HG02970 (cell line): ENCODE data around the gene MPRIP.

Experiments
- ATAC-seq: cut with Tn5 transposase; IDR thresholded peaks from one replicate; pipeline ENCODE4 v1.9.1; 2021; ENCODE audit warnings: mild to moderate bottlenecking, moderate library complexity, moderate number of reproducible peaks; ENCODE audit not compliant: unreplicated experiment, low FRiP score

The MPRIP gene

DNA sequence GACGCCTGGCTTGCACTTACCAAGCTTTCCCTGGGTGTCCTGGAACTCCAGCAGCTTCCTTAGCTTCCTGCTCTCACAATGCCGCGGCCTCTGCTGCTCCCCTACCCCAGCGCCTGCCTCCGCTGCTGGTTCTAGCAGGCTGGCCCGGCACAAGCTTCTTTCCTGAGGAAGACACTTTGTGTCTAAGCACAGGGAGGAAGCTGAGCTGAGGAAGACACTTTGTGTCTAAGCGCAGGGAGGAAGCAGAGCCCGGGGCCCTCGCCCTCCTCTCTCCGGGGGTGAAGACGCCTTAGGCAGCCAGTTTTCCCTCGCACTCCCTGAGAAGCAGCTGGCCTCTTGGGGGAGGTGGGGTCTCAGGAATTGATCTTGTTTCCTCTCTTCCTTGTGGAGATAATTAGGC is 99.0 kb downstream of the MPRIP start:
- no peak for ATAC-seq

DNA sequence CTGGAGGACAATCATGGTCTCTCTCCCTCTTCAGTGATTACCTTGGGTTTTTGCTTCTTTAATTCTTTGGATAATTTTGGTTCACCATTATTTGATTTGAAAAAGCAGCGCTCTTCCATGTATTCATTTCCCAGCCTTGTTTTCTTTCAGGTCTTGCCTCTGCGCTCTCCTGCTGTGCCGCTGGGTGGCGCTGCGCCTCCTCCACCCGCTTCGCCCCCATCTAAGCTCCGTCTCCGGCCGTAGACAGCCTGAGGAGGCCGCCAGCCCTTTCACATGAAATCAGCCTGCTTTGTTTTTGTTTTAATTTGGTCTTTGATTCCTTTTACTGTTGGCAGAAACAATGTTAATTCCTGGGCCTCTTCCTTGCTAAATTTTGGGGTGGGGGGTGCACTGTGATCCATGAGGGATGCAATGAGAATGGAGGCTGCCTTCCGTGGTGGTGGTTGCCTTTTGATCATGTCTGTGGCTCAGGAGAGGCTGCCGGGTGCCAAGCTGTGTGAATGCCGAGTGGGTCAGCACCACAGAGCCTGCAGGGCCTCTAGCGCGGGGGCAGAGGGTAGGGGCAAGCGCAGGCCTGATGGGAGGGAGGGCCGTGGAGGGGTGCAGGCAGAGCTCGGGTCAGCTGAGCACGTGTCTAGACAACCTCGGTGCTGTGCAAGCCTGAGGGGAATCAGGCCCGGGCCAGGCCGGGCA is 99.7 kb downstream of the MPRIP start:
- ATAC-seq: no peak

DNA sequence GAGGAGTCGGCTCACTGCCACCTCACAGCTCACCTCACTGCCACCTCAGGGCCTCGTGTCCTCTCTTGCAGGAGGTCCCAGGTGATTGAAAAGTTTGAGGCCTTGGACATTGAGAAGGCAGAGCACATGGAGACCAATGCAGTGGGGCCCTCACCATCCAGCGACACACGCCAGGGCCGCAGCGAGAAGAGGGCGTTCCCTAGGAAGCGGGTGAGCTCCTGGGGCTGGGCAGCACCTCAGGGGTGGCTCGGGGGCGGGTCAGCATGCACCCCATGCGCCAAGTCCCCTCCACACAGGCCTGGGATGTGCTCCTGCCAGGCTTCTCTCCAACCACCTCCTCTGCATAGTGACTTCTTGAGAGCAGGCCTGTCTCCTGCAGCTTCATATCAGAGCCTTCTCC is 100.3 kb downstream of the MPRIP start:
- ATAC-seq: no peak

DNA sequence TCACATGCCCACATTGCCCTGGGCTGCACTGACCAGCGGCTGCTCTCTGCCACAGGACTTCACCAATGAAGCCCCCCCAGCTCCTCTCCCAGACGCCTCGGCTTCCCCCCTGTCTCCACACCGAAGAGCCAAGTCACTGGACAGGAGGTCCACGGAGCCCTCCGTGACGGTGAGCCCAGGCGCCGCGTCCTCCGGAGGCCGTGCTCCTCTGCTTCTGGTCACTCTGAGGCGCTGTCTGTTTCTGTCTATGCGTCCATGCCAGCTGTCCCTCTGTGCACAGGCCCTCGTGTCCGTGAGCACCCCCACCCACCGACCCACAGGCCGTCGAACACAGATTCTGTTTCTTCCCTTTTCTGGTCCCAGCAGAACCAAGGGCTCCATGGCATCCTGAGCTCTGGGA is 101.2 kb downstream of the MPRIP start:
- no peak for ATAC-seq

DNA sequence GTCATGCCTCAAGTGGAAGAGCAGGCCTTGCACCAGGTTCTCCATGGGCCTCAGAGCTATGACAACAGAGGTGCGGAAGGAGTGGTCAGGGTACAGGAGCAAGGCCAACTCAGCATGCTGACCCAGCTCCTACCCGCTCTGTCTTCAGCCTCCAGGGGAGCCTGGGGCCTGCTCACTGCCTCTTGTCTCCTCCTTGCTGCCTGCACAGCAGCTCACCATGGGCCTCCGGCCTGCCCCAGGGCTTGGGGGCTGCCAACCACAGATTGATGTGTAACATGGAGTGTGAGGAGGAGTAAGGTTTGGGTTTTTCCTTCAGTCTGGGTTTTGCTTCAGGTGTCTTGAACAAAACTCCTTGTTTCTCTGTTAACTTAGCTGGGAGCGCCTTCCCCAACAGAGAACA is 101.8 kb downstream of the MPRIP start:
- no peak for ATAC-seq

DNA sequence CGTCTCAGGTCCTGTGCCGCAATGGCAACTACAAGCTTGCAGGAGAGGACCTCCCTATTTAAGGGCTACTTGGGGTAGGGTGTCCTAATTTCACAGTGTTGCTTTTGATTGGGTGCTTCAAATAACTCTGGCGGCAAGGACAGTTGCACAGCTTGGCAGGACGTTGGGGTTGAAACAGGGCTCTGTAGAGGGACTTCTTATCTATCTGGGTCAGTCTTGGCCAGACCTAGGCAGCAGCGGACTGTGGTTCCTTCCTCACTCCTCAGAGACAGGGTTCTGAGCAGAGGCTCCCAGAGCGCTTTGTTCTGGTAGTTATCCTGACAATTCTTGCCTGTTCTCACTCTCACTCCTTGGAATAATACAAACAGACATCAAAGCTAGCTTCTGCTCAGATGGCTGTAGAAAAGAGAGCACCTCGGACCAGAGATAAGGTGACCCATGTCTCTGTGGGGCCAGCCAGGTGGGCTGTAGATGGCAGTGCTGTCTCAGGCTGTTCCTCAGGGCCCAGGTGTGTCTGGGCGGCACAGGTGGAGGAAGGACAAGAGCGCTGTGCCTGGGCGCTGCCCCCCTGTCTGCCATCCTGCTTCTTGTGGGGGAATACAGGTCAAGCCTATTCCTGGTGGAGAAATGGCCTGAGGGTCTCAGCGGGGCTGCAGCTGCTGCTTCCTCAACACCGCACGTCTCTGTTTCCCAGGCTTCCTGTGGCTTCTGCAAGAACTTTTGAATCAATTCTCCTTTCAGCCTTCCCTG is 102.8 kb downstream of the MPRIP start:
- ATAC-seq: no peak

DNA sequence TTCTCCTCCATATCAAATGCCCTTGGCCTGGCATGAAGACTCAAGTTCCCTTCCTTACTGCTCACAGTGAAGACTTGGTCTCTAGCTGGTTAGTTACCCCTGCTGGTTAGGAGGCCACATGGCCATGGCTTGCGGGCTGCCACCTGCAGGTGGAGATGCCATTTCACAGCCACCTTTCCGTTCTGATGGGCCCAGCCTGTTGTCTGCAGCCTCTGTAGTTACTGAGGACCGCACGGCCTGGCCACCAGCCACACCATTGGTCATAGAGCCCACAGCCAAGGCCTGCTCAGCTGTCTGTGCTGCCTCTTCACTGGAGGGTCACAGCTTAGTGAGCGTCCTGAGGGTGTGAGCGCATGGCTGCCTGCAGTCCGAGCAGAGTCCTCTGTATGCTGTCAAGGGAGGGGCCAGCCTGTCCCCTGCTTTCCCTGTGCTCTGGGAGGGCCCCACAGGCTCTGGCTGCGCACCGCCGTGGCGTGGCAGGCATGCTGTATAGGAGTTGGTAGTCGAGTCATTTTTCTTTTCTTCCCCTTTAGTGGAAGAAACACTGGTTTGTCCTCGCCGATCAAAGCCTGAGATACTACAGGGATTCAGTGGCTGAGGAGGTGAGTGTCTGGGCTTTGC is 104.6 kb downstream of the MPRIP start:
- no peak for ATAC-seq

DNA sequence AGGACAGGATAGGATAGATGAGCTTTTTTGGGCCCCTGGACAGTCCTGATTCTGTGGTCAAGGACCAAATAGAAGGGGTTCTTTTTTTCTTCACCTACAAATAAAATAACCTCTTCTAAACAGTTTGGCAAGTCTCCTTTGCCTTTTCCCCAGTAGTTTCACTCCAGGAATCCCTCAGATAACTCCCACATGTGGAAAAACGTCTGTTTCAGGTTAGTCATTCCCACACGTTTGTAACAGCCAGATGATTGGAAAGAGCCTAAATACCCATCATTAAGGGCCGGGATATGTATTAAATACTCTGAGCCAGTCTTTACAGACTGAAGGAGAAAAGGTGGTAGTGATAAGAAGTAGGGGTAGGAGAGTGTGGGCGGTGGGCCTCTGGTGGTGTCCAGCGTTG is 105.6 kb downstream of the MPRIP start:
- no peak for ATAC-seq

DNA sequence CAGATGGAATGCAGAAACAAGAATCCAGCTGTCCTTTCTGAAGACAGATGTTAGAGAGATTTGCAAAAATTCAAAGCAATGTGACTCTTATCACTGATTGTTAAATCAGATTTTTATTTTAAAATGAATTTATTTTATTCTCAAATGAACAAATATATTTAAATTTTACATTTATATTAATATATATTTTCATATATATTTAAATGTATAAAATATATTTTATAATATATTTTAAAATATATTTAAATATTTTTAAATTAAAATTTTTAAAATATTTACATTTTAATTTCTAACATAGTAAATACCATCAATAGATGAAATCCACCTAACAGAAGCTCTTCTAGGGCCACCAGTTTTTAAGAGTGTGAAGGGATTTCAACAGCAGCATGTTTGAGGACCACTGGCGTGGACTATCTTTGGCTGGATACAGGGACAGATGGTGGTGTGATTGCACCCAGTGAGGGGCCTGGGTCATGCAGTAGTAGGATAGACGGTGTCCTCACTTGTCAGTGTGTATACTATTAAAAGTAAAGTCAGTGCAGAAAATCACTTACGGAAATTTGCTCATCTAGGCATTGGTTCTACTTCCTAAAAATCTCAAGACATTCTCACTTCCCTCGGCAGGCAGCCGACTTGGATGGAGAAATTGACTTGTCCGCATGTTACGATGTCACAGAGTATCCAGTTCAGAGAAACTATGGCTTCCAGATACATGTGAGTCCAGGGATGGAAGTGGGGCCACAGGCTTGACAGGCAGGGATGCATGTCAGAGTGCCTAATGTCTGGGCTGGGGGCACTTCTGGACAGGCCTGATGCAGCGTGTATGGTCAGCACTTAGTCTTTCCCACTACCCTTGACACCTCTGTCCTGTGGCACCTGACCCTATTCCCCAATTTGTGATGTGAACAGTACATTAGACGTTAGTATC is 107.5 kb downstream of the MPRIP start:
- no peak for ATAC-seq

DNA sequence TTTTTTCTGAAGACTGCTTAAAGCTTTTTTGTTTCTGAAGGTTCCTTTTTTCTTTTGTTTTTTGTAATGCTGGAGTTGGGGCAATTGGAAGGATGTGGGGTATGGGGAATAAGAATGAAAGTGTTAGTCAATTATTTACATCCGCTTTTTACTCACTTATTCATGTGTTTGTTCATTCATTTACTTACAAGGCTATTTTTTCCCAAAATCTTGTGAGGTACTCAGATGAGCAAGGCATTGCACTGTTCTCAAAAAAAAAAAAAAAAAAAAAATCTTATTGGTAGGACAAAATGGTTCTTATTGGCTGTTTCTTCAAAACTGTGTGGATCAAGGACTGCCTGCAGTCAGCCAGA is 108.2 kb downstream of the MPRIP start:
- ATAC-seq: no peak

DNA sequence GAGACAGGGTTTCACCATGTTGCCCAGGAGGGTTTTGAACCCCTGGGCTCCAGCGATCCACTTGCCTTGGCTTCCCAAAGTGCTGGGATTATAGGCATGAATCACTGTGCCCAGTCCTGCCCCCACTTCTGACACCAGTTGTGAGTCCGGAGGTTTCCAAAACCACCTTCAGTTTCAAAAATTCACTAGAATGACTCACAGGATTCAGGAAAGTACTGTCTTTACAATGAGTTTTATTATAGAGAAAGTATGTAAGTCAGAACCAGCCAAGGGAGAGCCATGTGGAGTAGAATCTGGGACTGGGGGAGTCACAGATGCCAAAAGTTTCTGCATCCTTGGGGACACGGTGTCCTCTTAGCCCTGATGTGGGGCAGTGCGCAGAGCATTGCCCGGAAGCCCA is 108.8 kb downstream of the MPRIP start:
- ATAC-seq: no peak

DNA sequence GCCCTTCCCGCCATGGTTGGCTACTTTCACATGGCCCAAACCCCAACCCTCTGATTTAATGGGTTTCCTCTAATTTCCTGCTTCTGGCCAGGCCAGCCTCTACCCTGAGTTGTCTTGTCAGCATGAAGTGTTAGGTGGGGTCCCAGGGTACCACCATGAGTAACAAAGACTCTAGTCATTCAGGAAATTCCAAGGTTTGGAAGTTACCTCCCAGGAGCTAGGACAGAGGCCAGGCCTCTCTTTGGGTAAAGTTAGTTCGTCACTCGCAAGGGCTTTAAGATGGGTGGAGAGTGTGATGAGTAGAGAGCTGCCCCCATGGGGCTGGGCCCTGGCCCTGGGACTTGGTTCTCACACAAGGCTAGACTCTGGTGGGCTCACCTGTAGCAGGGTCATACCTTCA is 109.3 kb downstream of the MPRIP start:
- ATAC-seq: no peak

DNA sequence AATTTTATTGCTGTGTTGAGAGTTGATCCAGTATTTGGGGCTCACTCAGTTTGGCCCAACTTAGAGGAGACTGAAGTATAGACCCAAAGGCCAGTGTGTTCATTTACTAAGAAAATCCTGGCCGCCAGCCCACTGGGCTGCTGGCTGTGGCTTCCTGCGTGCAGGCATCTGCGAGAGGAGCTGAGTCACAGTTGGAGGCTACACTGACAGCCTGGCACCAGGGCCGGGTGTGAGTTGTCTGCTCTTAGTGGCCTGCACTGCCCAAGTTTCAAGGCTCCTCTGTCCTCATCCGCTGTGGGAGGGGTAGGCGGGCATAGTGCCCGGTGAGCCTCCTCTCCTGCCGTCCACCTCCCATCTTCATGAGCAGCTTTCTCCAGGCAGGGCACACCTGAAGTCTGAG is 109.7 kb downstream of the MPRIP start:
- ATAC-seq: no peak

DNA sequence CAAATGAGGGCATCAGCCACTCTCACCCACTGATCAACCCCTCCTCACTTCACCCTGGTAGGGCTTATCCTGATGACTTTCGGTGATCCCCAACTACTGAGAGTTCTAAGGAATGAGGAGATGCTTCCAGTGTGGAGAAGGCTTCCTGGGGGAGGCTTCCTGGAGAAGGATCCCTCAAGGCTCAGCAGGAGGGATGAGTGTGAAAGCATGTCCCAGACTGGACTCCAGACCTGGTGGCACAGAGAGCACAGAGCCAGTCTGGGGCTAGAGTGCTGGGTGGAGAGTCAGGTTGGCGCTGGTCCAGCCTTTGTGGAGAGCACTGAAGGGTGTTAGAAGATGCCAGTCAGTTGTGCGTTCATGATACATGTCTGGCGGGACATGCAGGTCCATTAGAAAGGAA is 110.1 kb downstream of the MPRIP start:
- ATAC-seq: no peak

DNA sequence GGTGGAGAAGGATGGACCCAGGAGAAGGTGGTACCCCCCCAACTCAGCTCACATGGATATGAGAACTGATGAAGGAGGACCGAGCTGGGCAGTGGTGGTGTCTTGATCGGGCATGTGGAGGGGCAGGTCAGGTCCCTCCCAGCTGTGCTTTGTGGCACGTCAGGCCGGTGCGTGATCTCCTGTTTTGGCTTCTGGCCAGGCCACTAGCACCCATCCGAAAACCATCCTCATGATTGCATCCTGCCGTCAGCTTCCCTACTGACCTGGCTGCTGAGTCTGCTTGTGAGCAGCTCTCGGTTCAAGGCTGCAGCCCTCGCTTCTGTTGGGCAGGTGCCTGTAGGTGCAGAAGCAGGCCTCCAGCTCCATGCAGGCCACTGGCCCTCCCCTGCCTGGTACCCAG is 110.8 kb downstream of the MPRIP start:
- ATAC-seq: no peak

DNA sequence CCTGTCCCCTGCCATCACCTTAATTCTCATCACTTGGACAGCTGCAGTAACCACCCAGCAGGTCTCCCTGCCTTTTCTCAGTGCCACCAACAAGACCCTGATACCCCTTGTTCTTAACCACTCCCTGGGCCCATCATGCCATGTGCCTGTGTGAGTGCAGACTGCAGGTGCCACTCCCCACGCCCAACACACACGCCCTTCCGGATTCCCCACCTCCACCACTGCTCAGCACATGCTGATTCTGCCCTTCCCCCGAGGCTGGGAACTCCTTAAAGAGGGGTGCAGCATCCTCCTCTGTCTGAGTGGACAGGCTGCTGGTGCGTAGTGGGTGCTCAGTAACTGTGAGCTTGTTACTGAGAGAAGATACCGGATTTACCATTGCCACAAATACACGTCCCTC is 111.5 kb downstream of the MPRIP start:
- ATAC-seq: no peak

DNA sequence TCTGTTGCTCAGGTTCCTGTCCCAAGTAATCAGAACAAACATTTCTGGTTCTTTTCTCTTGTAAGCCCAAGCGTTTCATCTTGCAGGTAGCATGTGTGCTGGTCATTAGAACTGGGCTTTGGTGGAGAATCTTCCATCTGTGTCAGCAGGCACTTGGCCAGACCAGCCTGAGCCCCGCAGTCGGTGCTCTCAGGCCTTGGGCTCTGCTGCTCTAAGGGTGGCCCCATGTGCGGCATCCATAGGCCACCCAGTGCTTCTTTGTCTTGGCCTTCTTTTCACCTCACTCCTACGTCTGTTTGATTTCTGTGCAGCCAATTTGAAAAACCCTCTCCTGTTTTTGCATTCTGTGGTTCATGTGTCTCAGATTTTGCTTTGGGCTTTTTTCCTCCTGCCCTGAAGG is 112.3 kb downstream of the MPRIP start:
- no peak for ATAC-seq

DNA sequence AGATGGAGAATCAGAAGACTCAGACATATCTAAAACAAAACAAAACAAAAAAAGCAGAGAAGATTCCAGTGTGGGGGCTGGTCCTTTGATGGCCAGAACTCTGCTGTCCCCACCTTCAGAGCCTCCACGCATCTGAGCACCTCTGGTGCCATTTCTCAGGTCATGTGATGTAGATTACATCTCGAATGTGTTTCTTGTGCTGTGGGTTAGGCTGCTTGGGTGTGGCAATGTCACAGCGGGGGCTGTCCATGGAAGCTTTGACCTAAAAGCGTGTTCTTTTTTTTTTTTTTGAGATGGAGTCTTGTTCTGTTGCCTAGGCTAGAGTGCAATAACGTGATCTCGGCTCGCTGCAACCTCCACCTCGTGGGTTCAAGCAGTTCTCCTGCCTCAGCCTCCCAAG is 112.7 kb downstream of the MPRIP start:
- no peak for ATAC-seq

DNA sequence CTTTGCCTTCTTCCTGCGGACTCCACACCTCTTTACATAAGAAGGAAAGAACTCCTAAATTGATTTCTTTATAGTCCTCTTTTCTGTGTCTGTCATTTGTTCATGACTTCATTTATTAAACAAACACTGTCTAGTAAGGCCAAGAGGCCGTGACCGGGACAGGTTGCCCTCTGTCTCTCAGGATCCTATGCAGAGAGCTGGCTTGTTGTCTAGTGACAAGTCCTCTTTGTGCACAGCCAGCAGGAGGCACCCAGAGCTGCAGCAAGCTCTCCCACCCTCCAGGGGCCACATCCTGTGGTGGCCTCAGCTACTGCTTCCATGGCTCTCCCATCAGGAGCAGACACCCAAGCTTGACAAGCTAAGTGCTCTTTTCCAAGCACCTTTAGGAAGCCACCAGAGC is 113.3 kb downstream of the MPRIP start:
- no peak for ATAC-seq

DNA sequence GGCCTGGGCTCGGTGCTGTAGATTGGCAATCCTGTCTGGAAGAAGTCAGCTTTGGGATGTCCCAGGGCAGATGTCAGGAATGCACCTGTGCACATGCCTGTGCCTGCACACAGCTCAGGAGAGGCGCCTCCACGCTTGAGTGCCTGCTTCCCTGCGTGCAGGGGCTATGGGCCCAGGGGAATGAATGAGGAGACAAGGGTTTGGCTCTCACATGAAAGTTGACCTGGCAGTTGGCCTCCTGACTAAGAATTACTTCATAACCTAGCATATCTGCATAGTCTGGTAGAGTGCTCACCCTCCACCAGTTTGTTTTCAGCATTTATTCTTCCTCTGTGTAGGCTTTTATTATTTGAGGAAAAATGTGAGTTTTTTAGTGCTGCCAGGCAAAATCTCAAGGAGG is 113.8 kb downstream of the MPRIP start:
- no peak for ATAC-seq

DNA sequence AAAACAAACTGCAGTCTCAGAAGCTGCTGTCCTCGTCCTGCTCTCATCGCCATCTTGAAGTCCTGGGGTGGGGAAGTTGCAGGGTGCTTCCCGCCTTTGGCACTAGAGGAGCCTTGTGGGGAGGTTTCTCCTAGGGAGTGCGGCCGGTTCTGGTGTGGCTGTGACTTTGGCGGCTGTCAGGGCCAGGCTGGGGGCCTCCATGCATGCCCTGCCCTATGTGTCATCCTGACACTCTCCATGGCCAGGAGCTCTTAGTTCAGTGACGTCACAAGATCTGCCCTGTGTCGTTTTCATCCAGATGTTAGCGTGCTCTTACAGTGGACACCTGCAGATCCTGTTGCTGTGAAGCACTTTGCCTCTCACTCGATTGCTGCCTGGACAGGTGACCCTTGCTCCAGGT is 114.3 kb downstream of the MPRIP start:
- ATAC-seq: no peak
